GM18907 (cell line): ENCODE results near the gene FSTL4.
"Not testable (repeated sequence)": the region's sequence is repeated elsewhere in the genome, so short reads cannot be mapped to it uniquely, and the experiment has no call there.

Experiments
- ATAC-seq: cut with Tn5 transposase; IDR thresholded peaks from one replicate; pipeline ENCODE4 v1.9.1; 2021; ENCODE audit warnings: mild to moderate bottlenecking, moderate library complexity; ENCODE audit not compliant: unreplicated experiment

The FSTL4 gene

DNA sequence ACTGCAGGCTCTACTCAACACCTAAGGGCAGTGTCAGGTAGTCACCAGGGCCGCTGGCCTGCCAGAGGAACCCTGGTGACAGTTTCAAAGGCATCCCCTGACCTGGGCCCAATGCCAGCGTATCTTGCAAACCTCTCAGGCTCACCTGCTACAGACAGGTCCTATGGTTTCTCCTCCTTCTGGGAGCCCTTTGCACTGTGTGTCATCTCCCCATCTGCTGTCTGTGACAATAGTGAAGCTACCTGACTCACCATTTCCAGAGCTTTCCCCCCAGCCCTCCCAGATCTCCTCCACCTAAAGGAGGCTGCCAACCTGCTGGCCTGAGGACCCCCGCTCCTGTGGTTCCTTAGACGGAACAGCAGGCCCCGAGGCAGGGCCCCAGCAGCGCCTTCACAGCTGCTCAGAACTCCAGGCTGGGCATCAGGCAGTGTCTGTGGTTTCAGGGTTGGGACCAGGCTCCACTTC is 203.1 kb downstream of the FSTL4 start:
- ATAC-seq: no peak

DNA sequence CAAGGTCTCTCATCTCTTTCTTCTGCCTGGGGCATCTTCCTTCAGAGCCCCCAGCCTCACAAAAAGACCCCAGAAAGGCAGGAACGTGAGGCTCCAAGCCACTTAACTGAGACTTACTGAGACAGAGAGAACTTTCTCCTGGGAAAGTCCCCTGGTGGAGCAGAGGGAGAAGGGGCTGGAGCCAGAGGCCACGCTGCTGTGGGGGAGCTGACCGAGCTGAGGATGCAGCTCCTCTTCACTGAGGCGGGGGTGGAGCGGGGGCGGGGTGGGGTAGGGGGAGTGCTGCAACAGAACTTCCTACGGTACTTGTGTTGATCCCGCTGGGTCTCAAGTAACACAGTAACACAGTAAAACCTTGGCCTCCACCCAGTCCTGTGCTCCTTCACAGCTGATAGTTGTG is 204.0 kb downstream of the FSTL4 start:
- no peak for ATAC-seq

DNA sequence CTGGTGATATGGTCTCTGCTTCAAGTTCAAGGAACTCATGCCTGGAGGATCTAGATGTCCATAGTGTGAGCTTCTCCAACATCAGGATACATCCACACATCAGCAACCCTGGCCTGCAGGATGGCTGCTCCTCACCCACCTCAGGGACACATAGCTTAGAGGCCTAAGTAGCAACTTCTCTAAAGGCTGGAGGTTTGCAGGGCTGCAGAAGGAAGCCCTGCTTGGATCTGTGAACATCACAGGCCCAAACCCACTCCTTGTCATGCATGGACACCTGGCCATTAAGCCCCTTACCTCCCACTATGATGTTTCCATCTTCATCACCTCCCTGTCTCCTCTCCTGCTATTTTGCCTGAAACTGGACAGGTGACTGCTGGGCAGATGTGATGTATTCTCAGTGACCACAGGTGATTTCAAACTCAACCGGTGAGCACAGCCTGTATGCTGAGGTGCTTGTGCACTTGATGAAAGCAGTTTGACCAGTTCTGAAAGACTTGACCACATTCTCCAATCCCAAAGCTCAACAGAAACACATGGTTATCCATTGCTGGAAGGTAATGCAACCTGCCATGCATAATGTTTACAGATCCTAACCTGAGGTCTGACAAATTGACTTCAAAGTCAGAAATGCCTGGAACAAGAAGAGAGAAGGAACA is 205.2 kb downstream of the FSTL4 start:
- no peak for ATAC-seq

DNA sequence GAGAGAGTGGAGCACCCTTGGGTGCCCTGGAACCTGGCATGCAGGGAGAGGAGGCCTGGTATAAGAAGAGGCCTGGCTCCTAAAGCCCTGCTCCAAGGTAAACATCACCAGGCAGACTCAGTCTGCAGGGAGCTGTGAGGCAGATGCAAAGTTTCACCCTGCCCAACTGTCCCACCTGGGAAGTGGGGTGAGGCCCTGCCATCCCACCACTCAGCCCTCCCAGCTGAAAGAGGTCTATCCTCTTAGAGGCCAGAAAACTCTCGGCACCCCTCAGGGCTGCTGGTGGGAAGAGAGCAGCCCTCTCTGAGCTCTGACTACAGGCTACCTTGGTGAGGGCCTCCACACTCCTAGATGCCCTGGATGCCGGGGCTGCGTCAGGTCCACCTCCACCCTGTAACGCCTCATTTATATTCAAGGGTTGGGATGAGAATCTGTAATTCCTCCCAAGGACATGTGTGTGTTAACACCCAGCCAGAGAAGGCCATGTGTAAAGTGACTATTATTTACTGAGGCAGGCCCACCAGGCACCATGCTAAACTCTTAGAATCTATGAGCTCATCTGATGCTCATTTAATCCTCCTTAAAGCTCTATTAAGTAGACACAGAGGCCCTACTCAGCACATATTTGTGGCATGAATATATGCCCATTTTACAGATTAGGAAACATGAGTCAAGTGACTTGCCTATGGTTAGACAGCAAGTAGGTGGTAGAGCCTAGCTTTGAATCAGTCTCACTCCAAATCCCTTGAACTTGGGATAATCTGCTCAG is 205.9 kb downstream of the FSTL4 start:
- ATAC-seq: no peak

DNA sequence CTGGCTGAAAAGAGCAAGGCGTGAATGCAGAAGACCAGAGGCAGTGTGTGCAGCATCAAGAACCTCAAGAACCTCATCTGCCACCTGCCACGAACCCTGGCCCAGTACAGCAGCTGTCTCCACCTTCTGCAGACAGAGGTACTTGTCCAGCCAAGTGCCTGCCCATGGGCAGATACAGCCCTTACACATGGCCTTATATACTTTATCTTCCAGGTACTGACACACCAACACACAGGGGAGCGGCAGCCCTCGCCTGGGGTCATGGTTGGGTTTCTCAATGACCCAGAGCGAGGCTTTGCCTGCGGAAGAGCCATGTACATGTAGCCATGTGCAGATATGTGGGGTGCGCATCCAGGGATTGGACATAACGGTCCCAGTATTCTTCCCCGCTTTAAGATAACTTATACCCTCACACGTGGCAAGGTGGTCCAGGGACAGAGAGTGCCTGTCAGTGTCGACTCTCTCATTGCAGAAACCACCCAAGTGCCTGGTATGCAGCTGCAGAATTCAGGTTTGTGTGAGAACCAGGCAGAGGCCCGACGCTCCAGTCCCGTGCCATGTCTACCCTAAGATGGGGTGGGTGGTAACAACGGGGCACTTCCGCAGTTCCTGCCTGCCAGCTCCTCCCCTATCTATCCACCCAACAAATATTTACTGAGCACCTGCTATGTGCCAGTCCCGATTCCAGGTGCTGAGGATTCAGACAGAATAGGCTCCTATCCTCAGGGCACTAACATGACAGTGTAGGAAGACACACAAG is 206.9 kb downstream of the FSTL4 start:
- no peak for ATAC-seq

DNA sequence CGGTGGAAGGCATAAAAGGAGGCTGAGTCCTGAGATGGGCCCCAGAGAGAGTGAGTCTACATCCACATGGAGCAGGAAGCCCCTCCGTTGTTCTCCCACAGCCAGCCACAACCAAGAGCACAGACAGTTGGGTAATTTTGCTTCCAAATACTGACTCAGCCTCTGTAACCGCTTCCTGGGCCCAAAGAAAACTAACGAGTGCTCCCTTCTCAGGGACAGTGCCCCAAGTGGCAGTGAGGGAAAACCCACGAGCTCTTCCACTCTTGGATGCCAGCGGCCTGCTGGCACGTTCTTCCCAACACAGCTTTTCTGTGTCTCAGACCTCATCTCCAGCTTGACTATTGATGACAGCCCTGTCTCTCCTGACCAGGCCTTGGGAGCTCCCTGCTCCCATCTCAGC is 207.6 kb downstream of the FSTL4 start:
- ATAC-seq: no peak

DNA sequence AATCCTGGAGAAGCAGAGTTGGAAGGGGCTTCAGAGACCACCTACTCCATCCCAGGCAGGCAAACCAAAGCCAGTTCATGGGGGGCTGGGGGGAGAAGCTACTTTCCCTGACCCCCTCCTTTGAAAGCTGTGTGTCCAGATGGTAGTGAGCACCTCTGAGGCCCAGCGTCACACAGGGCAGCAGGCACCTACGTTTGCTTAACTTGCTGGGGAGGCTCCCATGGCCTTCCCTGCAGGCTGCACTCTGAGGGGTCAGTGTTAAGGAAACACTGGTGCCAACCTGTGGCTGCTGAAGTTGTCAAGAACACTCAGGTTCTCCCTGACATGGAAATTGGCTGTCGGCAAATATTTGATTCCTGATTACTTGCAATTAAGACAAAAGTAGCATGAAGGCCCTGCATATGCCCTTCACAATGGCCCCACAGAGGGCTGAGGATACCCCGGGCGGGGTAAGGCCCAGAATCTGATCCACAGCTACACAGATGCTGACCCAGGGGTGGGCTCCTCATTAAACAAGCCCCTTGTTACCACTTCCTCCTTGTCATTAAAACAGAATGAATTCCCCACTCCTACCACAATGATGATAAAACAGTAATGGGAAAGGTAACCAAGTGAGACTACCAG is 208.5 kb downstream of the FSTL4 start:
- ATAC-seq: no peak

DNA sequence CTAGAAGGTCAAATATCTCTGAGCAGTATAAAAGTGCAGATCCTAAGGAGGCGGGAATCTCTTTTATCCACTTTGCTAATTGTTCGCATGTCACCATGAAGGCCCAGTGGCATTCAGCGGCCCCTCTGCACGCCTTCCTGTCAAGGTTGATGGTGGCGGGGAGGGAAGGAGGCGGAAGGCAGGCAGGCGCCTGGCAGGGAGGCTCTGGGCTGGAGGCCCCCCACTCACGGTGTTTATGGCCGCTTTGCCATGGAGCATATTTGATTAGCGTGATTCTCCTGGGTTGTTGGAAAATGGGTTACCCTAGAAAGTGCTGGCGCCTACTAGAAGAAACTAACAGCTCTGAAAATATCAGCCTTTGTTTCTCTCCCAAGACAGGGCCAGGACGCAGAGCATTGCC is 209.6 kb downstream of the FSTL4 start:
- ATAC-seq: no peak

DNA sequence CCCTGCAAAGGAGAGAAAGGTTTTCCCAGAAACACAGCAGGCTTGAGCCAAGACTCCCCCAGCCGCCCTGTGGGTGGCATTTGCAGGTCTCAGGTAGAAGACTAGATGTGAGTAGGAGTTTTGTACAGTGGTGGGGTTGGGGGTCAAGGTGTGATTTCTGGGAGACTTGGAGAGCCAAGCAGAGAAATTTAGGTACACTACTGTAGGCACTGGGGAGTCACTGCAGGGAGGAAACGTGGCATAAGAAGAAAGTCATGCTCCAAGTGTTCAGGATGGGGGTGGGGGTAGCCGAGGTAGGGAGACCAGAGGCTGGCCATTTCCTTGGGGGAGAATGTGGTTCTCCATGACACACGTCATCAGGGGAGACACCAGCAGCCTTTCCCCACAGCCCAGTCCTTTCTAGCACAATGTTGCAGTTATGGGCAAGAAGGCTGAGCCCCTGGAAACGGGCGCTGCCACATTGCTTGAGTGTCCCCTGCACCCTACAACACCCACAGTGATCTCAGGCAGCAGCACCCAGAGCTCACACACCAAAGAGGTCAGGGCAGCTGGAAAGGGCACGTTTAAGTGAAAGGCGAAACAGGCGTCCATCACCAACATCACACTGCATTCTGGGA is 210.5 kb downstream of the FSTL4 start:
- ATAC-seq: no peak

DNA sequence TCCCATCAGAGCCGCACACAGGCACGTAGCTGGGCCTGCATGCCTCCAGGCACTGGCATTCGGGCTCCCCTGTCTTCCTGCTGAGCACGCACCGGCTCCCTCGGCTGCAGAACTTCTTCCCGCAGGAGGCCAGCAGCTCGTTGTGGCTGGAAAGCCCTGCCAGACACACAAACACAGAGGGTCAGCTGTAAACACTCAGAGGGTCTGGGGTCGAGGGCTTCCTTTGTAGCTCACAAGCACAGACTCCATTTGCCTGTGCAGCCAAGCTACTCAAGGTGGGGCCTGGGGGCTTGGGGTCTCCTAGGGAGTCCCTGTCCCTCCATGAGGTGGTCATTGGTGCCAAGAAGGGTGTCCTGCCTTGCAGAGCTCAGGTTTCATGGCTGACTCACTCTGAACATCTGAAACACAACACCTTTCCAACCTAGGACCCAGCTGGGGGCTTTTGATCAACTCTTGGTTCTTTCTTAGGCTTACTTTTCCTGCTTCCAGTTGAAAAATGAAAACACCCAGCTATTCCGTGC is 211.4 kb downstream of the FSTL4 start:
- no peak for ATAC-seq

DNA sequence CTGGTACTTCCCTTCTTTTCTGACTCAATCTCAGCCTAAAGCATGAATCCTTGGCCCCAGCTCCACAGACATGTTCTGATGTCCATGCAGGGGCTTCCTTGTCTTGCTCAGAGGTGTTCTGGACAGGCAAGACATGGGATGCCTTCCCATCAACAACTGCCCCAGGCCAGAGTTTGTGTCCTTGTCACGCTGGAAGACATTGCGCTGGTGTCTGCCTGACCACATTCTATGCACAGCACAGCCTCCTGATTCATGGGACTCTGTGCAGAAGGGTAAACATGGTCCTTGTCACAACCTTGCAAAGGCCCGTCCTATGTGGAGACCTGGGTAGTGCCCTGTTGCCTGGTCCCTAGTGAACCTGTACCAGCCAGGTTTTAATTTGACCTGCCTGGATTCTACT is 212.2 kb downstream of the FSTL4 start:
- ATAC-seq: no peak

DNA sequence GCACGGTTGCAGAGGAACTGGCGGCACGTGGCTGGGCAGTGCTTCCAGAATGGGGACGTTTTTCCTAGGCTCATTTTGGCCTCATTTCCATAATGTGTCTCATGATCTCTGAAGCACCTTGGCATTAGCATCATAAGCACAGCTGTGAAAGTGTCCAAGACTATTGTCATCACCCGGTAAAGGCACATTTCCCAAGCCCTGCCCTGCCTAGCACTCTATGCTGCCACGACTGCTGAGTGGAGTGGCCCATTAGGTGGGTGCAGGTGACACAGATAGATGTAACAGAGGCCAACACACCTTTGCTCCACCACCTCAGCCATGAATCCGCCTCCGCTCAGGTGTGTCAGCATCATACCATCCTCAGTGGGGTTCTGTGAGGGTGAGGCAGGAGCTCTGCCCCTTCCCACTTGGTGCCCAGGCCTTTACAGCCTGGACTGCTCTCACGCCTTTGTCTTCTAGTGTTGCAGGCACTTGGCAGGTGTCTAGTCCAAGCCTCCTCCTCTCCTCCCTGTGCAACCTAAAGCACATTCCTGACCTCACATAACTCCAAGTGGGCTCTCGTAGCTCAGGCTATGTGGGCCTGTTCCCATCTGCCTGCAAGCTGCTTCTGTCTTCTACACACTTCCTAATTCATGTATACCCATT is 213.0 kb downstream of the FSTL4 start:
- ATAC-seq: no peak

DNA sequence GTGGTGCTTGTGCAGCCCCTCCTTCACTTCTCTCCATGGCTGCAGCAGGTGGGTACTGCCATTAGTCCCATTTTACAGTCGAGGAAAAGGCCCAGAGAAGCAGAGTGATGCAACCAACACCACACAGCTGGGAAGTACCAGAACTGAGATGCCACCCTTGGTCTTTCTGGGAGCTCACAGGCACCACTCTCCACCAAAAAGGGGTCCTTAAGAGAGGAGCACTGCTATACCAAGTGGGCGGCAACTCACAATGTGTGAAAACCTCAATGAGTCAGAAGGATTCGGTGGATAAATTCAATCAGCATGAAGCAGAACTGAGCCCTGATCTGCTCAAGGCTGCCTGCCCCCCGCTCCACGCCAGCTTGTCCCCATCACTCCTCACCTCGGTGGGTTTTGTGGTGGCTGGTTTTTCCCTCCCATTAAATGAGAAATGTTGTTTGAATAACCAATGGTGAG is 213.7 kb downstream of the FSTL4 start:
- ATAC-seq: peak; percentile 69

DNA sequence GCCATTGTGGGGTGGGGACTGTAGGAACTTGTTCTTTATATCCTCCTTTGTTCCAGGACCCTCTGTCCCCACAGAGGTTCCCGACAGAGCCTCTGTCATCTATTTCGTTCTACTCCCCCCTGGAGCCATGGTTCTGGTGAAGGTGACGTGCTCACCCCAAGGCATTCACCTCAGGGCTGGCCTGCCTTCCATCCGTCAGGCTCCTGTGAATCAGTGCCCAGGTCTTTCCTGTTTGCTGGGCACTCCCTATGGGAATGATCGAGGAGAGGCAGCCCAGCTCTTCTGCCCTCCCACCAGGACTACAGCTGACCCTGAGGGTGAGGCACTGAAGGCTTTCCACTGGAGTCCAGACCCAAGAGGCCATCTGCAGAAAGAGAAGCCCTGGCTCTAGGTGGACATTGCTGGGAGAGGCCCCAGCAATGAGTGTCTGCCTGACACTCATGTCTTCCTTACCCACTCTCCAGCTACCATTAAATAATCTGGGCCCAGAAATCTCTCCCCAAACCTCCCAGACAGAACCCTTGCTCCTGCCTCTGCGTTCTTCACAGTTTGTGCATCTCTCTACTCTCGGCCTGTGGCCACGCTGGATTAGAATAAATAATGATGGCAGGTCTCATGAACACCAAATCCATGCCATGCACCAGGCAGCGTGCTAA is 214.2 kb downstream of the FSTL4 start:
- no peak for ATAC-seq

DNA sequence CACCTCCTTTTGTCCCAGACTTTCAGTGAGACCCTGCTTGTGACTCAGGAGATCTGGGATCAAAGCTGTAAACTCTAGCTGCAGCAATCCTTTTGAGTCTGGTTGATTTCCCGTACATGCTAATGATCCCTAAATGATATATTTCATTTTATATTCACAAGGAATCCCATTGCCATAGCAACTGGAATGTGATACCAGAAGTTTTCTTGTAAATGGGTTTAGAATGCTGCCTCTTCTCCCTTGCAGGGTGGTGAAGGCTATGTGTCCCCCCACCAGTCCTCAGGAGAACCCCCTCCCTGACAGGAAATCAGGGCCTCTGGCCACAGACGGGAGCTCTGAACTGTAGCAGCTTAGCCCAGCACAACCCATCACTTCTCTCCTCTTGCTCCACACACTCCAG is 215.0 kb downstream of the FSTL4 start:
- no peak for ATAC-seq

DNA sequence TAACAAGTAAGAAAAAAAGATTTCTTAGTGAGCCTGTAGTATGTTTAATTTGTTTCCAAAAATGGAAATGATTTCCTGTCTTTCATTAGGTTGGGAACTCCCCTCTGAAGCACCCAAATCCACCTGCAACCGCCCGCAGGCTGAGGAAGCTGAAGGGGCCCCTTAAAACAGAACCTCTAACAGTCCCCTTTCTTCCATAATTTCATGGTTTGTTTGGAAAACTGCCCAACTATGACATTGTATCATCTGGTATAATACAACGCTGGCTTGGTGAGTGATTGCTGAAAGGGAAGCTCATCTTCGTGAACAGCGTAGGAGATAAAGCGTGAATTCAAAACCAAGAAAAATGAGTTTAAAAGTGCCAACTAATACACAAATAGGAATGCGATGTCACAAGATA is 215.5 kb downstream of the FSTL4 start:
- peak; percentile 48 for ATAC-seq

DNA sequence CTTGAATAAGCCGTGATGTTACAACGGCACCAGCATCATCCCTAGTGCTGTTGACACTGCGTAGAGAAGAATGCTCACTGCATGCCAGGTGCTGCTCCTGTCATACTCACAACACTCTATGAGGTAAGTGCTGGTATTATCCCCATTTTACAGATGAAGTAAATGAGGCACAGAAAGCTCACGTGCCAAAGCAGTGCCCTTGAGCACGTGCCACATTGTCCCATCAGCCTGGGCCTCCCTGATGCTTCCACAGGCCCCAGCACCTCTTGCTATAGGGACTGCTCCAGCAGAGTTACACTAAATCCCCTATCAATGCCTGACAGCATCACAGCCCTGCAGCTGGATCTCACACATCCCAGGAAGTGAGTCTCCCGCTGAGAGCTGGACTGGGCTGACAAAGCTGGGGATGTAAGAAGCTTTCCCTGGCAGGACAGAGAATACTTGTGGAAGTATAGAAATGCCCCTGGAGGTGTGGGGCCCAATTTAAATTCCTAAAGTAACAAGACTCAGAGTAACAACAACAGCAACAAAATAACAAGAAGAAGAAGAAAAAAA is 216.1 kb downstream of the FSTL4 start:
- ATAC-seq: no peak

DNA sequence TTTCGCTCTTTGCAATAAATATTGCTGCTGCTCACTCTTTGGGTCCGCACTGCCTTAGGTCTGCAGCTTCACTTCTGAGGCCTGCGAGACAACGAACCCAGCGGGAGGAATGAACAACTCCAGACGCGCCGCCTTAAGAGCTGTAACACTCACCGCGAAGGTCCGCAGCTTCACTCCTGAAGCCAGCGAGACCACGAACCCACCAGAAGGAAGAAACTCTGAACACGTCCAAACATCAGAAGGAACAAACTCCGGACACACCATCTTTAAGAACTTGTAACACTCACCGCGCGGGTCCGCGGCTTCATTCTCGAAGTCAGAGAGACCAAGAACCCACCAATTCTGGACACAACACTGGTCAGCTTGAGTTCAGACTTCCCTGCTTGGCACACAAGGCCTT is 217.1 kb downstream of the FSTL4 start:
- ATAC-seq: not testable (repeated sequence)

DNA sequence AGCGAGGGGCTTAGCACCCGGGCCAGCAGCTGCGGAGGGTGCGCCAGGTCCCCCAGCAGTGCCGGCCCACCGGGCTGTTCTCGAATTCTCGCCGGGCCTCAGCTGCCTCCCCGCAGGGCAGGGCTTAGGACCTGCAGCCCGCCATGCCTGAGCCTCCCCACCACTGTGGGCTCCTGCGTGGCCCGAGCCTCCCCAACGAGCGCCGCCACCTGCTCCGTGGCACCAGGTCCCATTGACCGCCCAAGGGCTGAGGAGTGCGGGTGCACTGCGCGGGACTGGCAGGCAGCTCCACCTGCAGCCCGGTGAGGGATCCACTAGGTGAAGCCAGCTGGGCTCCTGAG is 217.9 kb downstream of the FSTL4 start:
- ATAC-seq: not testable (repeated sequence)
